ENCODE measurements around the gene FBXO5.

- TF ChIP-seq CTCF (IDR thresholded peaks at IDR 0.05; ENCODE audit: low read depth, low read length) (no peak), POLR2A (IDR thresholded peaks at IDR 0.05; ENCODE audit: extremely low read depth, insufficient read length) (no peak), MAX (IDR thresholded peaks at IDR 0.05; ENCODE audit: low read depth, low read length) (no peak), MYC (IDR thresholded peaks at IDR 0.05; ENCODE audit: low read depth, low read length) (no peak)
These were observed 17.4 kb upstream of the FBXO5 start for GRCh38 chr6:153000243-153000642.
